Astrocyte (in vitro differentiated cells and primary cell): Measurements from ENCODE around the gene SKAP2.

Experiments used
- CTCF ChIP-seq: IDR thresholded peaks from 2 replicates; pipeline ENCODE4 v1.5.1; 2011; ENCODE audit warnings: low read depth, mild to moderate bottlenecking, inconsistent platforms, low read length, moderate library complexity; ENCODE audit not compliant: insufficient read depth
- EZH2 ChIP-seq: IDR thresholded peaks from 2 replicates; pipeline ENCODE4 v1.6.1; 2012; ENCODE audit warnings: mild to moderate bottlenecking, low read length, inconsistent platforms; ENCODE audit not compliant: insufficient read depth

GRCh38 chr7:26858241-26858715, 6.1 kb downstream of the SKAP2 start:
- no peak for TF ChIP-seq CTCF
- TF ChIP-seq EZH2, result no peak
